Stimulated activated naive B cell treated with anti-CD40 and anti-IgM and Interleukin-4, amounts not matched to agents 10 μg/mL and 1 μg/mL and 100 μg/mL, for 72 hours (primary cell): ENCODE measurements around the gene AGAP1.

Experiments
- ATAC-seq, 2 donors: fragments of 150-1000 bp; cut with Tn5 transposase; replicated peaks; 2 replicates each; pipeline ENCODE4 v1.10.0; 2021; ENCODE audit warnings: moderate library complexity in 1 of 2
- DNase-seq: peaks from one replicate; pipeline ENCODE4 v3.0.0; 2021
- H3K27ac Mint-ChIP-seq: one replicate; pipeline ENCODE4 v1.8.0; 2022; ENCODE audit warnings: mild to moderate bottlenecking, mixed read lengths
- H3K27me3 Mint-ChIP-seq, 2 donors: one replicate each; pipeline ENCODE4 v1.8.0; 2022; ENCODE audit warnings: mixed read lengths in 2 of 2
- H3K36me3 Mint-ChIP-seq, 2 donors: one replicate each; pipeline ENCODE4 v1.8.0; 2022; ENCODE audit warnings: mixed read lengths in 2 of 2, mild to moderate bottlenecking in 1 of 2
- H3K4me1 Mint-ChIP-seq, 2 donors: one replicate each; pipeline ENCODE4 v1.8.0; 2022; ENCODE audit warnings: mixed read lengths in 2 of 2, mild to moderate bottlenecking in 1 of 2
- H3K4me3 Mint-ChIP-seq, 2 donors: one replicate each; pipeline ENCODE4 v1.8.0; 2022; ENCODE audit warnings: mild to moderate bottlenecking in 2 of 2, mixed read lengths in 2 of 2, moderate library complexity in 1 of 2
- H3K9me3 Mint-ChIP-seq, 2 donors: one replicate each; pipeline ENCODE4 v1.8.0; 2022; ENCODE audit warnings: mixed read lengths in 2 of 2, mild to moderate bottlenecking in 1 of 2

AGAP1 gene

DNA sequence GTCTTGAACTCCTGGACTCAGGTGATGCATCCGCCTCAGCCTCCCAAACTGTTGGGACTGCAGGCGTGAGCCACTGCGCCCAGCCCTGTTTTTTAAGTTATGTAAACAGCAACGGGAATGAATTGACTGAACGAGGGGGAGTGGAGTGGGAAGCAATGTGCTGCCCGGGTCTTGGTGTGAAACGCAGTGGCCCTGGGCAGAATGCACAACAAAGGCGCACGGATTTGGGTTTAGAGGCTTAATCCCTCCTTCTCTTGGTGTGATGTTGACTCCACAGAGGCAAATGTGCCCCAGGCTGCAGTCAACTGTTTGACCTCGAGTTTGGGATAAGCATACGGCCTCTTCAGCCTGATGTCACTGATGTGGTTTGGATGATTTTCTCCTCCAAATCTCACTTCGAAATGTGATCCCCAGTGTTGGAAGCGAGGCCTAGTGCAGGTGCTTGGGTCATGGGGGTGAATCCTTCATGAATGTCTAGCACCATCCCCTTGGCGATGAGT, 97.4 kb downstream of the AGAP1 start:
- H3K9me3 Mint-ChIP-seq, result no peaks in the 10 kb centered on the region
- H3K36me3 Mint-ChIP-seq, result no peaks in the 10 kb centered on the region
- H3K27me3 Mint-ChIP-seq, result peaks cover 8 to 41% of the 10 kb centered on the region in 2 donors
- ATAC-seq (no peak), DNase-seq (no peak)
- H3K27ac Mint-ChIP-seq, result no peak overlapping the region
- H3K4me1 Mint-ChIP-seq, result no peaks in the 10 kb centered on the region
- H3K4me3 Mint-ChIP-seq, result no peak overlapping the region

DNA sequence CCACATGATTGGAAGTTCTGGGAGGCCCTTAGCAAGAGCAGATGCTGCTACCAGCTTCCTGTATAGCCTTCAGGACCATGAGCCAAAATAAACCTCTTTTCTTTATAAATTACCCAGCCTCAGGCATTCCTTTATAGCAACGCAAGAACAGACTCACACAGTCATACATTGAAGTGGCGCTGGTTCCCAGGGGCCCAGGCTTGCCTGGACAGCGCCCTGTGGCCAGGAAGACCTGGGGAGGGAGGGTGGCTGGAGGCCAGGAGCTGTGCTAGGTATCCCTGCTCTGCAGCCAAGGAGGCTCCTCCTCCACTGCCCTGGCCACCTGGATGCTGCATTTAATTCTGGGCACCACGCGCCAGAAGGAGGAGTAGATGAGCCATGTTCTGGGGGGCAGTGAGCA, 98.1 kb downstream of the AGAP1 start:
- no peaks in the 10 kb centered on the region for H3K9me3 Mint-ChIP-seq
- no peak overlapping the region for H3K4me3 Mint-ChIP-seq
- DNase-seq (no peak), ATAC-seq (no peak)
- no peaks in the 10 kb centered on the region for H3K4me1 Mint-ChIP-seq
- no peaks in the 10 kb centered on the region for H3K36me3 Mint-ChIP-seq
- peaks cover 8 to 34% of the 10 kb centered on the region in 2 donors for H3K27me3 Mint-ChIP-seq
- H3K27ac Mint-ChIP-seq, result no peak overlapping the region

DNA sequence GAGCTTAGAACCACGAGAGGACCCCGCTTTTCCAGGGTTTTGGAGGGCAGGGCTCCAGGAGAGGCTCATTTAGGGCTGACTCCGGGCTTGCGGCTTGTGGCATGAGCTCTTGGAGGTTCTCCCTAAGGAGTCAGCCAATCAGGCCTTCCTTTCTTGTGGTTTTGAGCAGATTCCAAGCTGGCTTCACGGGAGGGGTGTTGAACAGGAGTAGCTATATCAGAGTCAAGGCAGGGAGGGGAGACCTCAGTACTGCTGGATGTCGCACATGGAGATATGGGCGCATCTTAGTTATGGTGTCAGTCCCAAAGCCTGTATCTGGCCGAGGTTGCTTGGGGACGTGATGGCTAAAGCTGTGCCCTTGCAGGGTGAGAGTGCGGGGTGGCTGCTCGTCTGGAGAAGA, 98.6 kb downstream of the AGAP1 start:
- no peaks in the 10 kb centered on the region for H3K4me1 Mint-ChIP-seq
- H3K27ac Mint-ChIP-seq, result no peak overlapping the region
- DNase-seq, result no peak
- ATAC-seq, result no peak
- no peaks in the 10 kb centered on the region for H3K9me3 Mint-ChIP-seq
- H3K36me3 Mint-ChIP-seq, result no peaks in the 10 kb centered on the region
- no peak overlapping the region for H3K4me3 Mint-ChIP-seq
- H3K27me3 Mint-ChIP-seq, result peaks cover 8 to 31% of the 10 kb centered on the region in 2 donors

DNA sequence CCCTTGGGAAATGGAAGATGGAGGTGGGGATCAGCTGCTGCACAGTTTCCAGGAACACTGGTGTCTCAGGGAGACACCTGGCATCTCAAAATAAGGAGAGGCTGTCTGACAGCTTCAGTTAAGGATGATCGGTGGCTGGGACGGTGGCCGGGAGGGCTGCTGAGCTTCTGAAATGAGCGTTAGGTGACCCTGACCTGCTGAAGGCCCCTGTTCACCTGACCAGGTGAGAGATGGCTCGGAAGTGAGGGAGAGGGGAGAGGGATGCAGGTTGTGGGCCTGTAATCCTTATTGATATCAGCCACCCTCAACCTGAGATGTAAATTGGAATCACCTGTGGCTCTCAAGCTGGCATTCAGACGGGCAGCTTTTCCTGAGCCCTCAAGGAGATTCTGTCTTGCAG, 99.0 kb downstream of the AGAP1 start:
- no peak for ATAC-seq
- Mint-ChIP-seq H3K36me3 (no peaks in the 10 kb centered on the region), H3K9me3 (peaks cover 0 to under 1% of the 10 kb centered on the region in 2 donors), H3K27ac (no peak overlapping the region), H3K4me3 (no peak overlapping the region), H3K4me1 (peaks cover 0 to under 1% of the 10 kb centered on the region in 2 donors), H3K27me3 (peaks cover 8 to 31% of the 10 kb centered on the region in 2 donors)
- no peak for DNase-seq

DNA sequence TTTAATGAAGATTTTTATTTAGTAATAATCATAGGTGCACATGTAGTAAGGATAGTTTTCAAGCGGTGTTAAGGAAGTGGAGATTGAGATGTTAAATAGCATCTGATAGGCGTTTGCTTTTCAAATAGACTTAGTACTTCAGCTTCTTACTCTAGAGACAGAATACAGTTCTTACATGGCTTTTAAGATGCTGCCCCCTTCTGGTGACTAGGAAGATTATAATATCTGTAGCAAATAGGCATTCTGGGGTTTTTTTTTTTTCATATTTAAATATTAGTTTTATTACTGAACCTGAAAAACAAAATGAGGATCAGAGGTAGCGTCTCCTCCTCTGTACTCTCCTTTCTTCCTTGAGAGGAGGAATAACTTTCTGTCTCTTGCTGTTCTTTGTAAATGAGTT, 100.2 kb downstream of the AGAP1 start:
- ATAC-seq (peak; percentile 68 to 72), DNase-seq (no peak)
- Mint-ChIP-seq H3K4me3 (no peak overlapping the region), H3K27ac (no peak overlapping the region), H3K9me3 (peaks cover 0 to 3% of the 10 kb centered on the region in 2 donors), H3K27me3 (peaks cover 8 to 33% of the 10 kb centered on the region in 2 donors), H3K4me1 (peaks cover 0 to 2% of the 10 kb centered on the region in 2 donors), H3K36me3 (no peaks in the 10 kb centered on the region)

- Mint-ChIP-seq H3K9me3 (peaks cover 0 to 3% of the 10 kb centered on the region in 2 donors), H3K4me1 (peaks cover 0 to 2% of the 10 kb centered on the region in 2 donors), H3K36me3 (no peaks in the 10 kb centered on the region), H3K27me3 (peaks cover 8 to 41% of the 10 kb centered on the region in 2 donors), H3K27ac (no peak overlapping the region), H3K4me3 (no peak overlapping the region)
- ATAC-seq (no peak), DNase-seq (no peak)
Observed at GRCh38 chr2:235594964-235595363, 101.1 kb downstream of the AGAP1 start.

GRCh38 chr2:235595422-235596010, 101.7 kb downstream of the AGAP1 start:
- H3K4me1 Mint-ChIP-seq, result peaks cover 0 to 2% of the 10 kb centered on the region in 2 donors
- no peak overlapping the region for H3K4me3 Mint-ChIP-seq
- ATAC-seq (peak; percentile 54 to 65), DNase-seq (peak; percentile 11)
- H3K9me3 Mint-ChIP-seq, result peaks cover 0 to 3% of the 10 kb centered on the region in 2 donors
- no peaks in the 10 kb centered on the region for H3K36me3 Mint-ChIP-seq
- peaks cover 13 to 46% of the 10 kb centered on the region in 2 donors for H3K27me3 Mint-ChIP-seq
- no peak overlapping the region for H3K27ac Mint-ChIP-seq

- H3K27me3 Mint-ChIP-seq, result peaks cover 20 to 54% of the 10 kb centered on the region in 2 donors
- no peak overlapping the region for H3K4me3 Mint-ChIP-seq
- no peaks in the 10 kb centered on the region for H3K36me3 Mint-ChIP-seq
- no peak for ATAC-seq
- H3K9me3 Mint-ChIP-seq, result peaks cover 0 to 3% of the 10 kb centered on the region in 2 donors
- no peak overlapping the region for H3K27ac Mint-ChIP-seq
- DNase-seq, result no peak
- peaks cover 0 to 2% of the 10 kb centered on the region in 2 donors for H3K4me1 Mint-ChIP-seq
Observed at GRCh38 chr2:235596272-235596671, 102.4 kb downstream of the AGAP1 start.

DNA sequence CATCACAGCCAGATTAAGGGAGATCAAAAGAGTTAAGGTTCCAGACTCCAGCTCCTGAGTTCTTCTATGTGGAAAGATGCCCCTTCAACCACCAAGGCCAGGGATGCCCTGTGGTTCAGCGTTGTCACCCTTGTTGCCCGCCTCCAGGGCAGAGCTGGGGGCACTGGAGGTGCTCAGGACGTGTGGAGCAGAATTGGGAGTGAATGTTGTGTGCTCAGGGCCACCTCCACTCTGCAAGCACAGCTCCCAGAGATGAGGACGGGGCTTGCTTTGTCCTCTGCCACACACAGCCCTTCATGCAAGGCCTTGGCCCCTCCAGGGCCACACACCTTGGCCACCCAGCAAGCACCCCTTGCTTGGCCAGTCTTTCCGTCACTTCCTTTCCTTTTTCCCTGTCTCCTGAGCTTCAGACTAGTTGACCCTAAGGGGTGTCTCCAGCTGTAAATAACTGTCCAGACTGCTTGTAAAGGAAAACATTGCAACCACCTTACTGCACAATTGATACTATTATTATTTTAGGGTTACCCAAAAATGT, 103.3 kb downstream of the AGAP1 start:
- Mint-ChIP-seq H3K36me3 (no peaks in the 10 kb centered on the region), H3K27ac (no peak overlapping the region), H3K27me3 (peaks cover 20 to 50% of the 10 kb centered on the region in 2 donors), H3K9me3 (peaks cover 0 to 3% of the 10 kb centered on the region in 2 donors), H3K4me3 (no peak overlapping the region), H3K4me1 (peaks cover 0 to 2% of the 10 kb centered on the region in 2 donors)
- DNase-seq (no peak), ATAC-seq (no peak)

GRCh38 chr2:235598026-235598425, 104.2 kb downstream of the AGAP1 start:
- peaks cover 0 to 4% of the 10 kb centered on the region in 2 donors for H3K36me3 Mint-ChIP-seq
- ATAC-seq (no peak), DNase-seq (no peak)
- no peak overlapping the region for H3K4me3 Mint-ChIP-seq
- H3K27ac Mint-ChIP-seq, result no peak overlapping the region
- H3K9me3 Mint-ChIP-seq, result peaks cover 0 to 7% of the 10 kb centered on the region in 2 donors
- peaks cover 0 to 2% of the 10 kb centered on the region in 2 donors for H3K4me1 Mint-ChIP-seq
- peaks cover 13 to 41% of the 10 kb centered on the region in 2 donors for H3K27me3 Mint-ChIP-seq

DNA sequence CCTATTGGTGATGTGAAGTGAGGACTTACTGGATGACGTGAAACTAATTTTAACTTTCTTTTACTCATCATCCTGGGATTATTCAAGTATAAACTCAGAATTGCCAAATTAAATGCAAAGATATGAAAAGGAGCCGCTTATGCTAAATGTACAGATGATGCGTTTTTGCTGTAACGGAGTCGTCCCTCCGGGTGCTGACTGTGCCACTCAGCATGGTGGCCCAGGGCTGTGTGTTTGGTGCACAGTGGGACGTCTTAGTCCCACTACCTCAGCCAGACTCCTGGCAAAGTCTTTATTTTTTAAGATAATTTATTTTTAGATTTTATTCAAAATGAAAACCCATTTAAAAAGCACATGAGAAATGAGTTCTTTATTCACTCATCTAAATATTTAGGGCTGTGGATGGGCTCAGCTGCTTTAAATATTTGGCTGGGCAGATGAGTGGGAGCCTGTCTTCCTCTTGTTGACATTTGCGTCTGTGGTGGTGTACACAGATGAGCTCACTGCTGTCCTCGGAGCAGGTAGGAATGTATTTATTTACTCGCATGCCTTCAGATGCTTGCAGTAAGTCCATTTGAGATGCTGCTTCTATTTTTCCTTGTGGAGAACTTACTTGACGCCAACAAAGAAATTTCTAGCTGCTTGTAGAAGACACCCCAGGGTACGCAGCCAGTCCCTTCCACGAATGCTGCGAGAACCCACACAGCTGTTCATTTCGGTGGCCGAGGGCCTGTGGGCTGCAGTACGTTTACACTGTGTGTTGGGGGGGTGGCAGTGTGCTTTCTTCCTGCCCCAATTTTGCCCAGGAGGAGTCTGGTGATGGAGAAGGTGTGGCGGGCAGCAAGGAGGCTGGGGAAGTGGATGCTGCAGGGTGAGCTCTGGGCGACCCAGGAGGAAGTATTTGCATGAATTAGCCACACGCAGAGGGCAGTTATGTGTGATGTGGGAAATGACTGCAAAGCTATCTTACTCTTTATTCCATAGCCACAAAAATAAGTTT, 105.0 kb downstream of the AGAP1 start:
- Mint-ChIP-seq H3K36me3 (peaks cover 2 to 4% of the 10 kb centered on the region in 2 donors), H3K4me3 (no peak overlapping the region), H3K9me3 (peaks cover 3 to 13% of the 10 kb centered on the region in 2 donors), H3K27ac (no peak overlapping the region), H3K27me3 (peaks cover 12 to 36% of the 10 kb centered on the region in 2 donors), H3K4me1 (peaks cover 0 to 2% of the 10 kb centered on the region in 2 donors)
- ATAC-seq (no peak), DNase-seq (no peak)

DNA sequence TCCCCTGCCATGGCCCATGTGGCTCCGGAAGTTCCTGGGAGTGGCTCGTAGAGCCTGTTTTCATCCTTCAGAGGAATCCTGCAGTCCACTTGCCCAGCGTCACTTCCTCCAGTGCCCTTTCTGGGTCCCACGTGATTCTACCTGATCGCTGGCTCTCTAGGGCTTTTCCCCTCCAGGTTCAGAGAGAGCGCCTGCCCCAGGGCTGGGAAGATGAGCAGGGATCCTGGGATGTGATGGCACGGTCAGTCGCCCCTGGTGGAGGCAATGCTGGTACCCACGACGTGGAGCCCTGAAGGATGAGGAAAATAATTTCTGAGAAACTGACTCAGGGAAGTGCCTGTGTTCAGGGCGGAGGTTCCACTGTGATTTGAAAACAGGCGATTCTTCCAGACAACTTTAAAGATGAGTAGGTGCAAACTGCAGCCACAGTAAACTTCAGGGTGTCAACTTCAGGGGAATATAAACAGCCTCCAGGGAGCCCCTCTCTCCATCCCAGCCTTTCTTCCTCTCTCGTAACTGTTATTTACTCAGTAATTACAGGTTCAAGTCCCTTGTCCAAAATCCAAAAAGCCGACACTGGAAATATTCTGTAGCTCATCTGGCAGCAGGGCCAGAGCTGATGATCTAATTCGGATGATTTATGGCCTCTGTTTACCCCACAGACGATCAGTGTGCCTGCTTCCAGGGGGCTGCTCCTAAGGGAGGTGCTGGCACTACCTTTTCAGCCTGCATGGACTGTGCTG, 105.9 kb downstream of the AGAP1 start:
- Mint-ChIP-seq H3K4me1 (peaks cover 0 to 2% of the 10 kb centered on the region in 2 donors), H3K4me3 (no peak overlapping the region), H3K27me3 (peaks cover 12 to 27% of the 10 kb centered on the region in 2 donors), H3K9me3 (peaks cover 3 to 13% of the 10 kb centered on the region in 2 donors), H3K27ac (no peak overlapping the region), H3K36me3 (peaks cover 2 to 4% of the 10 kb centered on the region in 2 donors)
- ATAC-seq, result no peak
- DNase-seq, result no peak

GRCh38 chr2:235600406-235600805, 106.6 kb downstream of the AGAP1 start:
- Mint-ChIP-seq H3K9me3 (peaks cover 3 to 13% of the 10 kb centered on the region in 2 donors), H3K27ac (no peak overlapping the region)
- no peak for DNase-seq

More at GRCh38 chr2:235600406-235600805, 106.6 kb downstream of the AGAP1 start:
- no peak for ATAC-seq
- Mint-ChIP-seq H3K4me3 (no peak overlapping the region), H3K36me3 (peaks cover 2 to 4% of the 10 kb centered on the region in 2 donors), H3K4me1 (peaks cover 0 to 2% of the 10 kb centered on the region in 2 donors), H3K27me3 (peaks cover 14 to 26% of the 10 kb centered on the region in 2 donors)
